GM12878 (cell line): ENCODE measurements around the gene GZF1. TPM values are rescaled to one million over a fixed set of nuclear protein-coding genes. Genes with fewer than 3 reads are reported as not detected.

Experiments
- ATAC-seq: fragments of 200-7000 bp; cut with Tn5 transposase; 3 replicates; pipeline ENCODE4 v1.9.1; 2020; ENCODE audit warnings: mild to moderate bottlenecking, moderate library complexity
- BruUV-seq: library from RNA; stranded (reverse); fragments of 400-500 nt; replicated peaks from 2 replicates; lab custom pipeline; 2021; lab: Mats Ljungman, UMichigan
- CTCF ChIA-PET: fragments of 300-600 bp; sonication (Branson Sonifier 250); formaldehyde crosslinking; extraction: SDS; loops from one replicate; lab custom pipeline; 2021; ENCODE audit warnings: inconsistent platforms; lab: Yijun Ruan, JAX
- POLR2A ChIA-PET: fragments of 350-600 bp; formaldehyde crosslinking; extraction: SDS; loops from one replicate; lab custom pipeline; 2021; ENCODE audit warnings: inconsistent platforms; lab: Charles Lee
- RAD21 ChIA-PET: fragments of 300-600 bp; sonication (Branson Sonifier 250); formaldehyde crosslinking; loops from one replicate; lab custom pipeline; 2023; ENCODE audit warnings: antibody characterized with exemption; ENCODE audit not compliant: unreplicated experiment; lab: Charles Lee
- SMC1A ChIA-PET: fragments of 300-600 bp; sonication (Branson Sonifier 250); formaldehyde crosslinking; loops from one replicate; lab custom pipeline; 2023; ENCODE audit not compliant: unreplicated experiment, uncharacterized antibody; lab: Charles Lee
- DNase-seq: peaks from one replicate; pipeline ENCODE4 v3.0.0-alpha.2; 2011; ENCODE audit warnings: low read depth, low spot score
- FAIRE-seq: peaks from 3 replicates; lab custom pipeline; 2011; peaks lifted over from hg19 to GRCh38; lab: Jason Lieb, UNC
- H2AFZ ChIP-seq: 2 replicates; pipeline ENCODE4 v1.6.0; 2011; ENCODE audit warnings: low read depth, low read length, control low read depth; ENCODE audit not compliant: control insufficient read depth
- H3K27ac ChIP-seq: 2 replicates; pipeline ENCODE4 v1.5.1; 2011; ENCODE audit warnings: control low read depth; ENCODE audit not compliant: control insufficient read depth, insufficient read depth
- H3K27me3 ChIP-seq, 2 experiments: replicated peaks in 1 of 2; 2 replicates each; pipeline versions ENCODE4 v1.6.0 to v1.6.1; 2011; ENCODE audit warnings: low read length in 1 of 2; ENCODE audit not compliant: control insufficient read depth in 2 of 2, insufficient read depth in 2 of 2
- H3K36me3 ChIP-seq, 2 experiments: 2 replicates each; pipeline ENCODE4 v1.5.1; 2011; ENCODE audit warnings: low read length in 1 of 2; ENCODE audit not compliant: control insufficient read depth in 2 of 2, insufficient read depth in 2 of 2
- H3K4me1 ChIP-seq: 2 replicates; pipeline ENCODE4 v1.6.1; 2011; ENCODE audit warnings: mild to moderate bottlenecking, low read length, moderate library complexity, mixed read lengths; ENCODE audit not compliant: control insufficient read depth, insufficient read depth
- H3K4me2 ChIP-seq: 2 replicates; pipeline ENCODE4 v1.6.0; 2011; ENCODE audit warnings: control low read depth; ENCODE audit not compliant: control insufficient read depth, insufficient read depth
- H3K4me3 ChIP-seq: fragments of 200-600 bp; sonication (generic); 2 replicates; pipeline ENCODE4 v1.5.1; 2016
- H3K79me2 ChIP-seq: 2 replicates; pipeline ENCODE4 v1.6.0; 2011; ENCODE audit warnings: low read length; ENCODE audit not compliant: control insufficient read depth, insufficient read depth
- H3K9ac ChIP-seq: 2 replicates; pipeline ENCODE4 v1.8.0; 2011; ENCODE audit warnings: low read length, control low read depth, mixed read lengths; ENCODE audit not compliant: control insufficient read depth, insufficient read depth
- H3K9me3 ChIP-seq: replicated peaks from 3 replicates; pipeline ENCODE4 v1.5.1; 2011; ENCODE audit warnings: mild to moderate bottlenecking, low read length; ENCODE audit not compliant: control insufficient read depth, insufficient read depth
- H4K20me1 ChIP-seq: 2 replicates; pipeline ENCODE4 v1.6.0; 2011; ENCODE audit not compliant: control insufficient read depth, insufficient read depth
- ASH2L ChIP-seq: fragments of 300-600, 200-600 bp; sonication (generic); IDR thresholded peaks from 2 replicates; pipeline ENCODE4 v1.6.1; 2017; ENCODE audit warnings: low read depth, mild to moderate bottlenecking, borderline replicate concordance
- ATF7 ChIP-seq: fragments of 450-650 bp; IDR thresholded peaks from 2 replicates; pipeline ENCODE4 v1.6.1; 2016; ENCODE audit warnings: low read depth, mild to moderate bottlenecking
- BCL11A ChIP-seq: IDR thresholded peaks from 2 replicates; pipeline ENCODE4 v1.6.1; 2011; ENCODE audit warnings: low read depth, low read length
- CEBPB ChIP-seq, 2 experiments: fragments of 150-350 bp in 1 of 2; IDR thresholded peaks; 2 replicates each; pipeline ENCODE4 v1.6.1; 2012 to 2014; ENCODE audit warnings: low read depth in 2 of 2, low read length in 2 of 2, borderline replicate concordance in 1 of 2, inconsistent platforms in 1 of 2
- EZH2 ChIP-seq: IDR thresholded peaks from 2 replicates; pipeline ENCODE4 v1.6.1; 2012; ENCODE audit warnings: low read depth, mild to moderate bottlenecking, control low read depth, inconsistent platforms, low read length, borderline replicate concordance; ENCODE audit not compliant: control insufficient read depth
- FOXM1 ChIP-seq: IDR thresholded peaks from 2 replicates; pipeline ENCODE4 v1.6.1; 2012; ENCODE audit warnings: low read depth, mild to moderate bottlenecking, inconsistent platforms, low read length, moderate library complexity
- RAD21 ChIP-seq: IDR thresholded peaks from 2 replicates; pipeline ENCODE4 v1.6.1; 2011; ENCODE audit warnings: mild to moderate bottlenecking, low read depth, low read length, moderate library complexity; ENCODE audit not compliant: insufficient read depth
- SMC3 ChIP-seq: IDR thresholded peaks from 2 replicates; pipeline ENCODE4 v1.6.1; 2011; ENCODE audit warnings: low read length, improper control_type of control experiment, borderline replicate concordance
- SREBF2 ChIP-seq: IDR thresholded peaks from 2 replicates; pipeline ENCODE4 v1.6.1; 2012; ENCODE audit warnings: mild to moderate bottlenecking, low read length
- ZNF274 ChIP-seq: IDR thresholded peaks from one replicate; pipeline ENCODE4 v1.8.0; 2011; ENCODE audit not compliant: insufficient read length, insufficient read depth
- WGBS: methylation state at CpG from one replicate; pipeline ENCODE4 v1.1.6; 2016; ENCODE audit warnings: low lambda C conversion rate; ENCODE audit not compliant: insufficient replicate concordance, insufficient coverage; ENCODE audit errors: missing lambda C conversion rate; 5-methylcytosine and 5-hydroxymethylcytosine counted together
- in situ Hi-C: fragments of 300-500 bp; cut with MboI; formaldehyde crosslinking; loops from 9 replicates; pipeline ENCODE4 v1.14.3; 2018; ENCODE audit warnings: mixed read lengths
- intact Hi-C: fragments of 100-400 bp; cut with micrococcal nuclease; formaldehyde crosslinking; loops from one replicate; pipeline ENCODE4 v1.14.2; 2022; ENCODE audit not compliant: unreplicated experiment
- polyA plus RNA-seq, 11 experiments: library from polyadenylated mRNA; depleted of rRNA in 4 of 11; unstranded in 6 of 11; stranded (reverse) in 5 of 11; fragments of >200 nt; fragmentation: Nextera tagmentation in 4 of 11; fragmentation: Illumina TruSeq in 1 of 11; extraction: Ambion mirVana in 4 of 11; extraction: Trizol in 1 of 11; gene quantifications; 1 replicate in 1 of 11; 2 replicates in 10 of 11; pipeline versions ENCODE4 v1.2.1 to v1.2.3, GENCODE V29; 2011 to 2016; ENCODE audit warnings: inconsistent platforms in 2 of 11, missing spikeins in 2 of 11, low read depth in 1 of 11
- total RNA-seq, 4 experiments: library from RNA; depleted of rRNA in 3 of 4; stranded (reverse); fragments of >200 nt in 3 of 4; fragmentation: Illumina TruSeq in 1 of 4; extraction: Trizol in 1 of 4; gene quantifications; 2 replicates each; pipeline versions ENCODE4 v1.2.1 to v1.2.3, GENCODE V29; 2013 to 2021
- TF ChIP-seq, protein P1 (sequence below): fragments of 150-350 bp; IDR thresholded peaks from 2 replicates; pipeline ENCODE4 v1.6.1; 2014; ENCODE audit warnings: mild to moderate bottlenecking, low read depth, low read length
- TF ChIP-seq, protein P2 (sequence below): fragments of 450-650 bp; IDR thresholded peaks from 2 replicates; pipeline ENCODE4 v1.6.1; 2017; ENCODE audit warnings: mild to moderate bottlenecking, moderate library complexity
- TF ChIP-seq, protein P3 (sequence below): fragments of 450-650 bp; IDR thresholded peaks from 2 replicates; pipeline ENCODE4 v1.6.1; 2016; ENCODE audit warnings: mild to moderate bottlenecking
- TF ChIP-seq, protein P4 (sequence below): IDR thresholded peaks from 2 replicates; pipeline ENCODE4 v1.6.1; 2012; ENCODE audit warnings: low read length, inconsistent platforms

GZF1 gene
- total and polyA plus RNA-seq, 10 of the 15 experiments (the other 5 are each of a cell fraction or from before 2014, with no cell fraction given), result 2.2 to 19.5 (median 9.7) TPM

DNA sequence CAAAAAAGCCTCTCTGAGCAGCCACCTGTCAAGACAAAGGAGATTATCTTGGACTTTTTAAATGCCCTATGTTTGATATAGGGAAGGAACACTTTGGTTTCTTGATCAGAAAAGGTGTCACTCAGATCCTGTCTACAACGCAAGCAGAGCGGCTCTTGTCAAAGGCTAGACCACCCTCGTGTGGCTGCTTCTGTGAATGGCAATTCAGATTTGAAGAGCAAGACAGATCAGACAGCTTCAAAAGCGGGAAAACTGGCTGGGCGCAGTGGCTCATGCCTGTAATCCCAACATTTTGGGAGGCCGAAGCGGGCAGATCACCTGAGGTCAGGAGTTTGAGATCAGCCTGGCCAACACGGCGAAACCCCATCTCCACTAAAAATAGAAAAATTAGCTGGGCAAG is 21.5 kb upstream of the GZF1 start:
- no TSS peak for BruUV-seq
- no peak overlapping the region for H3K9ac ChIP-seq
- POLR2A ChIA-PET, result no interaction called here
- no peaks in the 10 kb centered on the region for H3K36me3 ChIP-seq
- no peak for DNase-seq
- no peaks in the 10 kb centered on the region for H3K27me3 ChIP-seq
- peak; percentile 79 for ATAC-seq
- H2AFZ ChIP-seq, result no peak overlapping the region
- H3K9me3 ChIP-seq, result no peaks in the 10 kb centered on the region
- no peak for FAIRE-seq
- H3K79me2 ChIP-seq, result no peaks in the 10 kb centered on the region
- no peaks in the 10 kb centered on the region; the same call in none of the 2 replicates for H3K4me1 ChIP-seq
- SMC1A ChIA-PET, result interaction anchor here (1.1 to 2.7 kb wide), 5 partner anchors 9 to 649 kb away, joined by 4 to 9 read pairs (median 5); no protein-coding TSS in a partner anchor
- H3K27ac ChIP-seq, result no peak overlapping the region
- H4K20me1 ChIP-seq, result no peaks in the 10 kb centered on the region
- H3K4me3 ChIP-seq, result no peak overlapping the region
- H3K4me2 ChIP-seq, result no peak overlapping the region
- RAD21 ChIA-PET, result interaction anchor here (0.7 to 2.9 kb wide), 10 partner anchors 8 to 1006 kb away, joined by 3 to 21 read pairs (median 4); partner anchors contain the start of gene NXT1
- intact Hi-C loops, result loop anchor here (1.0 to 10.0 kb wide), 2 partner anchors 286 to 649 kb away; no protein-coding TSS in a partner anchor
- in situ Hi-C loops, result loop anchor here (5.0 kb wide), 2 partner anchors 648 to 1003 kb away; no protein-coding TSS in a partner anchor
- 73% methylated on average over 9 of the region's 9 CpGs for WGBS
- CTCF ChIA-PET, result interaction anchor here (0.7 to 3.5 kb wide), 10 partner anchors 9 to 649 kb away, joined by 3 to 35 read pairs (median 4); no protein-coding TSS in a partner anchor
- TF ChIP-seq ATF7, result no peak
- TF ChIP-seq ZNF274, result no peak
- peak; percentile 27; the same call in 1 of the 2 replicates for TF ChIP-seq SMC3
- TF ChIP-seq, protein P1, sequence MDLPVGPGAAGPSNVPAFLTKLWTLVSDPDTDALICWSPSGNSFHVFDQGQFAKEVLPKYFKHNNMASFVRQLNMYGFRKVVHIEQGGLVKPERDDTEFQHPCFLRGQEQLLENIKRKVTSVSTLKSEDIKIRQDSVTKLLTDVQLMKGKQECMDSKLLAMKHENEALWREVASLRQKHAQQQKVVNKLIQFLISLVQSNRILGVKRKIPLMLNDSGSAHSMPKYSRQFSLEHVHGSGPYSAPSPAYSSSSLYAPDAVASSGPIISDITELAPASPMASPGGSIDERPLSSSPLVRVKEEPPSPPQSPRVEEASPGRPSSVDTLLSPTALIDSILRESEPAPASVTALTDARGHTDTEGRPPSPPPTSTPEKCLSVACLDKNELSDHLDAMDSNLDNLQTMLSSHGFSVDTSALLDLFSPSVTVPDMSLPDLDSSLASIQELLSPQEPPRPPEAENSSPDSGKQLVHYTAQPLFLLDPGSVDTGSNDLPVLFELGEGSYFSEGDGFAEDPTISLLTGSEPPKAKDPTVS, result no peak
- no peak for TF ChIP-seq BCL11A
- no peak for TF ChIP-seq ASH2L
- TF ChIP-seq, protein P2, sequence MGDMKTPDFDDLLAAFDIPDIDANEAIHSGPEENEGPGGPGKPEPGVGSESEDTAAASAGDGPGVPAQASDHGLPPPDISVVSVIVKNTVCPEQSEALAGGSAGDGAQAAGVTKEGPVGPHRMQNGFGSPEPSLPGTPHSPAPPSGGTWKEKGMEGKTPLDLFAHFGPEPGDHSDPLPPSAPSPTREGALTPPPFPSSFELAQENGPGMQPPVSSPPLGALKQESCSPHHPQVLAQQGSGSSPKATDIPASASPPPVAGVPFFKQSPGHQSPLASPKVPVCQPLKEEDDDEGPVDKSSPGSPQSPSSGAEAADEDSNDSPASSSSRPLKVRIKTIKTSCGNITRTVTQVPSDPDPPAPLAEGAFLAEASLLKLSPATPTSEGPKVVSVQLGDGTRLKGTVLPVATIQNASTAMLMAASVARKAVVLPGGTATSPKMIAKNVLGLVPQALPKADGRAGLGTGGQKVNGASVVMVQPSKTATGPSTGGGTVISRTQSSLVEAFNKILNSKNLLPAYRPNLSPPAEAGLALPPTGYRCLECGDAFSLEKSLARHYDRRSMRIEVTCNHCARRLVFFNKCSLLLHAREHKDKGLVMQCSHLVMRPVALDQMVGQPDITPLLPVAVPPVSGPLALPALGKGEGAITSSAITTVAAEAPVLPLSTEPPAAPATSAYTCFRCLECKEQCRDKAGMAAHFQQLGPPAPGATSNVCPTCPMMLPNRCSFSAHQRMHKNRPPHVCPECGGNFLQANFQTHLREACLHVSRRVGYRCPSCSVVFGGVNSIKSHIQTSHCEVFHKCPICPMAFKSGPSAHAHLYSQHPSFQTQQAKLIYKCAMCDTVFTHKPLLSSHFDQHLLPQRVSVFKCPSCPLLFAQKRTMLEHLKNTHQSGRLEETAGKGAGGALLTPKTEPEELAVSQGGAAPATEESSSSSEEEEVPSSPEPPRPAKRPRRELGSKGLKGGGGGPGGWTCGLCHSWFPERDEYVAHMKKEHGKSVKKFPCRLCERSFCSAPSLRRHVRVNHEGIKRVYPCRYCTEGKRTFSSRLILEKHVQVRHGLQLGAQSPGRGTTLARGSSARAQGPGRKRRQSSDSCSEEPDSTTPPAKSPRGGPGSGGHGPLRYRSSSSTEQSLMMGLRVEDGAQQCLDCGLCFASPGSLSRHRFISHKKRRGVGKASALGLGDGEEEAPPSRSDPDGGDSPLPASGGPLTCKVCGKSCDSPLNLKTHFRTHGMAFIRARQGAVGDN, result no peak
- TF ChIP-seq SREBF2, result no peak
- no peak for TF ChIP-seq CEBPB (IDR thresholded peaks at IDR 0.05; ENCODE audit: borderline replicate concordance in 1 of 2, low read depth in 2 of 2, low read length in 2 of 2)
- no peak for TF ChIP-seq FOXM1
- TF ChIP-seq, protein P3, sequence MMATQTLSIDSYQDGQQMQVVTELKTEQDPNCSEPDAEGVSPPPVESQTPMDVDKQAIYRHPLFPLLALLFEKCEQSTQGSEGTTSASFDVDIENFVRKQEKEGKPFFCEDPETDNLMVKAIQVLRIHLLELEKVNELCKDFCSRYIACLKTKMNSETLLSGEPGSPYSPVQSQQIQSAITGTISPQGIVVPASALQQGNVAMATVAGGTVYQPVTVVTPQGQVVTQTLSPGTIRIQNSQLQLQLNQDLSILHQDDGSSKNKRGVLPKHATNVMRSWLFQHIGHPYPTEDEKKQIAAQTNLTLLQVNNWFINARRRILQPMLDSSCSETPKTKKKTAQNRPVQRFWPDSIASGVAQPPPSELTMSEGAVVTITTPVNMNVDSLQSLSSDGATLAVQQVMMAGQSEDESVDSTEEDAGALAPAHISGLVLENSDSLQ, result 0 out of 2 replicates have a peak, but pooled peaks have one; percentile 27
- no peak for TF ChIP-seq EZH2
- TF ChIP-seq, protein P4, sequence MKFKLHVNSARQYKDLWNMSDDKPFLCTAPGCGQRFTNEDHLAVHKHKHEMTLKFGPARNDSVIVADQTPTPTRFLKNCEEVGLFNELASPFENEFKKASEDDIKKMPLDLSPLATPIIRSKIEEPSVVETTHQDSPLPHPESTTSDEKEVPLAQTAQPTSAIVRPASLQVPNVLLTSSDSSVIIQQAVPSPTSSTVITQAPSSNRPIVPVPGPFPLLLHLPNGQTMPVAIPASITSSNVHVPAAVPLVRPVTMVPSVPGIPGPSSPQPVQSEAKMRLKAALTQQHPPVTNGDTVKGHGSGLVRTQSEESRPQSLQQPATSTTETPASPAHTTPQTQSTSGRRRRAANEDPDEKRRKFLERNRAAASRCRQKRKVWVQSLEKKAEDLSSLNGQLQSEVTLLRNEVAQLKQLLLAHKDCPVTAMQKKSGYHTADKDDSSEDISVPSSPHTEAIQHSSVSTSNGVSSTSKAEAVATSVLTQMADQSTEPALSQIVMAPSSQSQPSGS, result no peak
- TF ChIP-seq RAD21, result peak; percentile 81
